ENCODE measurements around the gene BCL2L15. TPM values are rescaled to one million over a fixed set of nuclear protein-coding genes. Genes with fewer than 3 reads are reported as not detected.

Gene BCL2L15
- total and polyA plus RNA-seq, 2 of the 8 experiments (the other 6 are each of a cell fraction or from before 2014, with no cell fraction given) = 0.32 to 0.36 TPM

DNA sequence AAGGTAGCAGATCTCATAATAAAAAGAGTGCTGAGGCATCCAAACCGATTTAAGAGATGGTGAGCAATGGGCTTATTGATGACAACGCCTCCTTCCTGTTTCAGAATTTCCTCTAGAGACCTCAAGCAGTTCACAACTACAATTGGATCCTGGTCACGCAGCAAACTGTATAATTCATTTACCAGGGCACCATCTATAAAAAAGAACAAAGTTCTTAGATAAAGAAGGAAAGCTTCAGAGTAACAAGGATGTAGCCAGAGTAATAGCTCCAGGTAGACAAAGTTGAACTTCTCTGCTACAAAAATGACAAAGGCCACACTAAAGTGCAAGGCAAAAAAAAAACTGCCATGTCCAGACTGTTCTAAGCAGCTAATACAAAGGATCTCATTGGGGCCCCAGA is 13.8 kb upstream of the BCL2L15 start (continued):
- TF ChIP-seq, protein P1, sequence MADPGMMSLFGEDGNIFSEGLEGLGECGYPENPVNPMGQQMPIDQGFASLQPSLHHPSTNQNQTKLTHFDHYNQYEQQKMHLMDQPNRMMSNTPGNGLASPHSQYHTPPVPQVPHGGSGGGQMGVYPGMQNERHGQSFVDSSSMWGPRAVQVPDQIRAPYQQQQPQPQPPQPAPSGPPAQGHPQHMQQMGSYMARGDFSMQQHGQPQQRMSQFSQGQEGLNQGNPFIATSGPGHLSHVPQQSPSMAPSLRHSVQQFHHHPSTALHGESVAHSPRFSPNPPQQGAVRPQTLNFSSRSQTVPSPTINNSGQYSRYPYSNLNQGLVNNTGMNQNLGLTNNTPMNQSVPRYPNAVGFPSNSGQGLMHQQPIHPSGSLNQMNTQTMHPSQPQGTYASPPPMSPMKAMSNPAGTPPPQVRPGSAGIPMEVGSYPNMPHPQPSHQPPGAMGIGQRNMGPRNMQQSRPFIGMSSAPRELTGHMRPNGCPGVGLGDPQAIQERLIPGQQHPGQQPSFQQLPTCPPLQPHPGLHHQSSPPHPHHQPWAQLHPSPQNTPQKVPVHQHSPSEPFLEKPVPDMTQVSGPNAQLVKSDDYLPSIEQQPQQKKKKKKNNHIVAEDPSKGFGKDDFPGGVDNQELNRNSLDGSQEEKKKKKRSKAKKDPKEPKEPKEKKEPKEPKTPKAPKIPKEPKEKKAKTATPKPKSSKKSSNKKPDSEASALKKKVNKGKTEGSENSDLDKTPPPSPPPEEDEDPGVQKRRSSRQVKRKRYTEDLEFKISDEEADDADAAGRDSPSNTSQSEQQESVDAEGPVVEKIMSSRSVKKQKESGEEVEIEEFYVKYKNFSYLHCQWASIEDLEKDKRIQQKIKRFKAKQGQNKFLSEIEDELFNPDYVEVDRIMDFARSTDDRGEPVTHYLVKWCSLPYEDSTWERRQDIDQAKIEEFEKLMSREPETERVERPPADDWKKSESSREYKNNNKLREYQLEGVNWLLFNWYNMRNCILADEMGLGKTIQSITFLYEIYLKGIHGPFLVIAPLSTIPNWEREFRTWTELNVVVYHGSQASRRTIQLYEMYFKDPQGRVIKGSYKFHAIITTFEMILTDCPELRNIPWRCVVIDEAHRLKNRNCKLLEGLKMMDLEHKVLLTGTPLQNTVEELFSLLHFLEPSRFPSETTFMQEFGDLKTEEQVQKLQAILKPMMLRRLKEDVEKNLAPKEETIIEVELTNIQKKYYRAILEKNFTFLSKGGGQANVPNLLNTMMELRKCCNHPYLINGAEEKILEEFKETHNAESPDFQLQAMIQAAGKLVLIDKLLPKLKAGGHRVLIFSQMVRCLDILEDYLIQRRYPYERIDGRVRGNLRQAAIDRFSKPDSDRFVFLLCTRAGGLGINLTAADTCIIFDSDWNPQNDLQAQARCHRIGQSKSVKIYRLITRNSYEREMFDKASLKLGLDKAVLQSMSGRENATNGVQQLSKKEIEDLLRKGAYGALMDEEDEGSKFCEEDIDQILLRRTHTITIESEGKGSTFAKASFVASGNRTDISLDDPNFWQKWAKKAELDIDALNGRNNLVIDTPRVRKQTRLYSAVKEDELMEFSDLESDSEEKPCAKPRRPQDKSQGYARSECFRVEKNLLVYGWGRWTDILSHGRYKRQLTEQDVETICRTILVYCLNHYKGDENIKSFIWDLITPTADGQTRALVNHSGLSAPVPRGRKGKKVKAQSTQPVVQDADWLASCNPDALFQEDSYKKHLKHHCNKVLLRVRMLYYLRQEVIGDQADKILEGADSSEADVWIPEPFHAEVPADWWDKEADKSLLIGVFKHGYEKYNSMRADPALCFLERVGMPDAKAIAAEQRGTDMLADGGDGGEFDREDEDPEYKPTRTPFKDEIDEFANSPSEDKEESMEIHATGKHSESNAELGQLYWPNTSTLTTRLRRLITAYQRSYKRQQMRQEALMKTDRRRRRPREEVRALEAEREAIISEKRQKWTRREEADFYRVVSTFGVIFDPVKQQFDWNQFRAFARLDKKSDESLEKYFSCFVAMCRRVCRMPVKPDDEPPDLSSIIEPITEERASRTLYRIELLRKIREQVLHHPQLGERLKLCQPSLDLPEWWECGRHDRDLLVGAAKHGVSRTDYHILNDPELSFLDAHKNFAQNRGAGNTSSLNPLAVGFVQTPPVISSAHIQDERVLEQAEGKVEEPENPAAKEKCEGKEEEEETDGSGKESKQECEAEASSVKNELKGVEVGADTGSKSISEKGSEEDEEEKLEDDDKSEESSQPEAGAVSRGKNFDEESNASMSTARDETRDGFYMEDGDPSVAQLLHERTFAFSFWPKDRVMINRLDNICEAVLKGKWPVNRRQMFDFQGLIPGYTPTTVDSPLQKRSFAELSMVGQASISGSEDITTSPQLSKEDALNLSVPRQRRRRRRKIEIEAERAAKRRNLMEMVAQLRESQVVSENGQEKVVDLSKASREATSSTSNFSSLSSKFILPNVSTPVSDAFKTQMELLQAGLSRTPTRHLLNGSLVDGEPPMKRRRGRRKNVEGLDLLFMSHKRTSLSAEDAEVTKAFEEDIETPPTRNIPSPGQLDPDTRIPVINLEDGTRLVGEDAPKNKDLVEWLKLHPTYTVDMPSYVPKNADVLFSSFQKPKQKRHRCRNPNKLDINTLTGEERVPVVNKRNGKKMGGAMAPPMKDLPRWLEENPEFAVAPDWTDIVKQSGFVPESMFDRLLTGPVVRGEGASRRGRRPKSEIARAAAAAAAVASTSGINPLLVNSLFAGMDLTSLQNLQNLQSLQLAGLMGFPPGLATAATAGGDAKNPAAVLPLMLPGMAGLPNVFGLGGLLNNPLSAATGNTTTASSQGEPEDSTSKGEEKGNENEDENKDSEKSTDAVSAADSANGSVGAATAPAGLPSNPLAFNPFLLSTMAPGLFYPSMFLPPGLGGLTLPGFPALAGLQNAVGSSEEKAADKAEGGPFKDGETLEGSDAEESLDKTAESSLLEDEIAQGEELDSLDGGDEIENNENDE (IDR thresholded peaks at IDR 0.05; ENCODE audit: insufficient replicate concordance, low read length) = no peak
- TF ChIP-seq YY1 (IDR thresholded peaks at IDR 0.05; ENCODE audit: low read depth, low read length) = no peak
- TF ChIP-seq, protein P2, sequence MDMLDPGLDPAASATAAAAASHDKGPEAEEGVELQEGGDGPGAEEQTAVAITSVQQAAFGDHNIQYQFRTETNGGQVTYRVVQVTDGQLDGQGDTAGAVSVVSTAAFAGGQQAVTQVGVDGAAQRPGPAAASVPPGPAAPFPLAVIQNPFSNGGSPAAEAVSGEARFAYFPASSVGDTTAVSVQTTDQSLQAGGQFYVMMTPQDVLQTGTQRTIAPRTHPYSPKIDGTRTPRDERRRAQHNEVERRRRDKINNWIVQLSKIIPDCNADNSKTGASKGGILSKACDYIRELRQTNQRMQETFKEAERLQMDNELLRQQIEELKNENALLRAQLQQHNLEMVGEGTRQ (IDR thresholded peaks at IDR 0.05; ENCODE audit: low read length) = no peak
